K562 (cell line): ENCODE measurements around the gene ADAT1. TPM values are rescaled to one million over a fixed set of nuclear protein-coding genes. Genes with fewer than 3 reads are reported as not detected.

Source experiments
- ATAC-seq: fragments of 200-7000 bp; cut with Tn5 transposase; 3 replicates; pipeline ENCODE4 v1.9.1; 2020; ENCODE audit warnings: moderate library complexity
- BruUV-seq: library from RNA; stranded (reverse); fragments of 400-500 nt; replicated peaks from 2 replicates; lab custom pipeline; 2021; lab: Mats Ljungman, UMichigan
- CTCF ChIA-PET: fragments of 300-600 bp; formaldehyde crosslinking; extraction: SDS; loops from one replicate; lab custom pipeline; 2021; ENCODE audit warnings: low intra/inter-chr PET ratio; lab: Yijun Ruan, JAX
- POLR2A ChIA-PET: fragments of 300-600, 350-650 bp; sonication (Branson Sonifier 250); formaldehyde crosslinking; extraction: SDS; loops from one replicate; lab custom pipeline; 2021; ENCODE audit warnings: antibody characterized with exemption, inconsistent platforms; lab: Yijun Ruan, JAX
- DNase-seq, 4 experiments: peaks; one replicate each; pipeline versions ENCODE4 v3.0.0 to v3.0.0-alpha.2; 2011 to 2018; ENCODE audit warnings: low spot score in 3 of 4, mixed read lengths in 3 of 4; ENCODE audit errors: extremely low read depth in 1 of 4
- FAIRE-seq: peaks from 2 replicates; lab custom pipeline; 2011; peaks lifted over from hg19 to GRCh38; lab: Jason Lieb, UNC
- H2AFZ ChIP-seq: 2 replicates; pipeline ENCODE4 v1.6.0; 2011; ENCODE audit warnings: low read depth, low read length, control low read depth, inconsistent platforms
- H3K27ac ChIP-seq: fragments of 200-600 bp; 3 replicates; pipeline ENCODE4 v1.8.0; 2011; ENCODE audit warnings: low read depth, mild to moderate bottlenecking, control low read depth, inconsistent platforms, low read length, moderate library complexity, mixed read lengths; ENCODE audit errors: extremely low read depth
- H3K27me3 ChIP-seq, 2 experiments: fragments of 300-600 bp in 1 of 2; 2 replicates in 1 of 2; 3 replicates in 1 of 2; pipeline versions ENCODE4 v1.6.0 to v1.8.0; 2011; ENCODE audit warnings: inconsistent platforms in 2 of 2, low read length in 2 of 2, mild to moderate bottlenecking in 1 of 2, mixed read lengths in 1 of 2, moderate library complexity in 1 of 2; ENCODE audit not compliant: control insufficient read depth in 2 of 2, insufficient read depth in 2 of 2
- H3K36me3 ChIP-seq: fragments of 300-600 bp; 3 replicates; pipeline ENCODE4 v1.8.0; 2011; ENCODE audit warnings: mild to moderate bottlenecking, low read length, inconsistent platforms; ENCODE audit not compliant: control insufficient read depth, insufficient read depth
- H3K4me1 ChIP-seq, 2 experiments: fragments of 200-600 bp in 1 of 2; replicated peaks in 1 of 2; 2 replicates in 1 of 2; 3 replicates in 1 of 2; pipeline versions ENCODE4 v1.5.1 to v1.8.0; 2011; ENCODE audit warnings: inconsistent platforms in 2 of 2, low read length in 2 of 2, mild to moderate bottlenecking in 1 of 2, mixed read lengths in 1 of 2, moderate library complexity in 1 of 2; ENCODE audit not compliant: control insufficient read depth in 2 of 2, insufficient read depth in 2 of 2
- H3K4me2 ChIP-seq: 2 replicates; pipeline ENCODE4 v1.6.1; 2011; ENCODE audit warnings: low read length, control low read depth, inconsistent platforms, mixed read lengths; ENCODE audit not compliant: insufficient read depth
- H3K4me3 ChIP-seq: fragments of 200-600 bp; sonication (generic), shearing (Covaris generic); 2 replicates; pipeline ENCODE4 v1.5.1; 2016; ENCODE audit warnings: control low read depth, inconsistent platforms
- H3K79me2 ChIP-seq: fragments of 200-600 bp; 3 replicates; pipeline ENCODE4 v1.8.0; 2011; ENCODE audit warnings: low read length, inconsistent platforms; ENCODE audit not compliant: control insufficient read depth, insufficient read depth
- H3K9ac ChIP-seq, 2 experiments: 2 replicates each; pipeline versions ENCODE4 v1.6.0 to v1.6.1; 2011; ENCODE audit warnings: low read depth in 2 of 2, low read length in 2 of 2, control low read depth in 1 of 2, inconsistent platforms in 1 of 2, mild to moderate bottlenecking in 1 of 2, mixed read lengths in 1 of 2; ENCODE audit not compliant: insufficient read depth in 1 of 2
- H3K9me1 ChIP-seq: one replicate; pipeline ENCODE4 v1.6.0; 2011; ENCODE audit warnings: inconsistent platforms, mild to moderate bottlenecking, low read length, moderate library complexity; ENCODE audit not compliant: control insufficient read depth, insufficient read depth
- H3K9me3 ChIP-seq: replicated peaks from 2 replicates; pipeline ENCODE4 v1.5.1; 2011; ENCODE audit warnings: low read depth, low read length, inconsistent platforms; ENCODE audit not compliant: control insufficient read depth, insufficient read depth
- H4K20me1 ChIP-seq: replicated peaks from 2 replicates; pipeline ENCODE4 v1.6.1; 2011; ENCODE audit warnings: low read length, inconsistent platforms, mixed read lengths; ENCODE audit not compliant: control insufficient read depth, insufficient read depth
- CCAR2 ChIP-seq: fragments of 200-400 bp; formaldehyde crosslinking; IDR thresholded peaks from 2 replicates; pipeline ENCODE4 v1.6.1; 2017; ENCODE audit warnings: mild to moderate bottlenecking, low read depth, low read length
- GATA2 ChIP-seq: sonication (generic); formaldehyde crosslinking; IDR thresholded peaks from 2 replicates; pipeline ENCODE4 v1.4.0; 2020; ENCODE audit warnings: mild to moderate bottlenecking, missing genetic modification reagents
- GMEB1 ChIP-seq: fragments of 250-450 bp; sonication (Bioruptor Pico); IDR thresholded peaks from 2 replicates; pipeline ENCODE4 v1.4.0; 2020; ENCODE audit warnings: mild to moderate bottlenecking
- HDAC6 ChIP-seq: IDR thresholded peaks from 2 replicates; pipeline ENCODE4 v1.6.1; 2012; ENCODE audit warnings: low read depth, mild to moderate bottlenecking, control low read depth, inconsistent platforms, low read length, moderate library complexity
- LCOR ChIP-seq: sonication (generic); formaldehyde crosslinking; IDR thresholded peaks from 2 replicates; pipeline ENCODE4 v1.8.0; 2022; ENCODE audit warnings: mild to moderate bottlenecking, missing genetic modification reagents
- SRSF1 ChIP-seq: fragments of 200-400 bp; formaldehyde crosslinking; IDR thresholded peaks from 2 replicates; pipeline ENCODE4 v1.6.1; 2017; ENCODE audit warnings: mild to moderate bottlenecking, low read depth, low read length, moderate library complexity
- TCF3 ChIP-seq: sonication (generic); formaldehyde crosslinking; IDR thresholded peaks from 2 replicates; pipeline ENCODE4 v1.4.0; 2020; ENCODE audit warnings: mild to moderate bottlenecking, missing genetic modification reagents
- WGBS: fragments of 100-300 bp; shearing (Covaris generic); methylation state at CpG from one replicate; pipeline ENCODE4 v1.1.6; 2016; ENCODE audit warnings: low coverage, mixed read lengths; ENCODE audit not compliant: insufficient coverage; ENCODE audit errors: missing lambda C conversion rate; 5-methylcytosine and 5-hydroxymethylcytosine counted together
- in situ Hi-C: fragments of 300-500 bp; cut with MboI; formaldehyde crosslinking; loops from 4 replicates; pipeline ENCODE4 v1.15.0; 2018; ENCODE audit warnings: inconsistent platforms, mixed read lengths
- intact Hi-C: fragments of 100-400 bp; cut with micrococcal nuclease; formaldehyde crosslinking; loops from 2 replicates; pipeline ENCODE4 v1.14.2; 2022
- polyA plus RNA-seq, 8 experiments: library from polyadenylated mRNA; depleted of rRNA in 4 of 8; stranded (reverse) in 5 of 8; unstranded in 3 of 8; fragments of >200 nt; fragmentation: Nextera tagmentation in 2 of 8; fragmentation: Illumina TruSeq in 1 of 8; extraction: Ambion mirVana in 2 of 8; extraction: Trizol in 1 of 8; gene quantifications; 2 replicates each; pipeline versions ENCODE4 v1.2.1 to v1.2.3, GENCODE V29; 2011 to 2014; ENCODE audit warnings: inconsistent platforms in 1 of 8, missing spikeins in 1 of 8
- total RNA-seq, 7 experiments: library from RNA; depleted of rRNA in 6 of 7; stranded (reverse); fragments of >200 nt in 6 of 7; fragmentation: Illumina TruSeq in 2 of 7; extraction: Trizol in 2 of 7; gene quantifications; 2 replicates each; pipeline versions ENCODE4 v1.2.1 to v1.2.3, GENCODE V29; 2011 to 2021; ENCODE audit warnings: low replicate concordance in 1 of 7

Gene ADAT1
- total and polyA plus RNA-seq, 9 of the 15 experiments (the other 6 are each of a cell fraction or from before 2014, with no cell fraction given), result 16.0 to 36.7 (median 28.2) TPM

GRCh38 chr16:75584108-75584507 lies 39.0 kb downstream of the ADAT1 start:
- DNase-seq (no peak), FAIRE-seq (no peak), ATAC-seq (no peak)
- TF ChIP-seq CCAR2 (no peak), HDAC6 (no peak), SRSF1 (no peak), GATA2 (CRISPR knock-in tag) (no peak), GMEB1 (CRISPR knock-in tag) (no peak), TCF3 (CRISPR knock-in tag) (no peak), LCOR (CRISPR knock-in tag) (no peak)
- H3K27me3 ChIP-seq, result no peaks in the 10 kb centered on the region
- H4K20me1 ChIP-seq, result 0 out of 2 replicates have a peak, but pooled peaks cover 2% of the 10 kb centered on the region
- H3K79me2 ChIP-seq, result no peaks in the 10 kb centered on the region
- ChIA-PET POLR2A (interaction anchor here (0.6 to 1.0 kb wide), 2 partner anchors 11 to 140 kb away, joined by 3 to 4 read pairs; no protein-coding TSS in a partner anchor), CTCF (no interaction called here)
- BruUV-seq, result no TSS peak
- H3K36me3 ChIP-seq, result peaks cover 4% of the 10 kb centered on the region; the same call in 1 of the 3 replicates
- no peak overlapping the region for H3K4me2 ChIP-seq
- H3K4me3 ChIP-seq, result no peak overlapping the region
- intact Hi-C loops (no loop called here), in situ Hi-C loops (no loop called here)
- H3K4me1 ChIP-seq, result no peaks in the 10 kb centered on the region; a peak in 1 of 5 replicates
- H3K27ac ChIP-seq, result no peak overlapping the region
- no peak overlapping the region for H2AFZ ChIP-seq
- H3K9ac ChIP-seq, result no peak overlapping the region
- H3K9me3 ChIP-seq, result no peaks in the 10 kb centered on the region
- no peaks in the 10 kb centered on the region for H3K9me1 ChIP-seq
- WGBS, result 42% methylated on average over 3 of the region's 3 CpGs
